GM18951 (cell line): ENCODE measurements around the gene AGFG2.

Experiments
- POLR2A ChIP-seq: IDR thresholded peaks from 4 replicates; pipeline ENCODE4 v1.6.1; 2011; ENCODE audit warnings: mild to moderate bottlenecking; ENCODE audit not compliant: insufficient read length, insufficient read depth; ENCODE audit errors: extremely low read depth
- in situ Hi-C: fragments of 300-500 bp; cut with MboI; formaldehyde crosslinking; loops from one replicate; pipeline ENCODE4 v1.12.0; 2022; ENCODE audit warnings: low sequenced_read_pairs, mixed read lengths, inconsistent platforms; ENCODE audit not compliant: unreplicated experiment

Gene AGFG2

GRCh38 chr7:100604028-100604975 is 65.3 kb downstream of the AGFG2 start:
- in situ Hi-C loops = no loop called here
- peak; percentile 53 for TF ChIP-seq POLR2A

- in situ Hi-C loops = no loop called here
- no peak for TF ChIP-seq POLR2A
These were observed 66.2 kb downstream of the AGFG2 start for GRCh38 chr7:100604976-100605911.

GRCh38 chr7:100606313-100606712 is 67.3 kb downstream of the AGFG2 start:
- TF ChIP-seq POLR2A = no peak
- in situ Hi-C loops = no loop called here

- in situ Hi-C loops = no loop called here
- TF ChIP-seq POLR2A = no peak
These were observed 68.1 kb downstream of the AGFG2 start for GRCh38 chr7:100607111-100607510.

GRCh38 chr7:100609958-100610357 is 71.0 kb downstream of the AGFG2 start:
- no peak for TF ChIP-seq POLR2A

GRCh38 chr7:100611983-100612729 is 73.2 kb downstream of the AGFG2 start, which contains the start of gene MOSPD3:
MOSPD3 (plus strand) TSS chr7:100612540; CDS start chr7:100612792, 252 bp downstream.
- in situ Hi-C loops = no loop called here
- peak; percentile 84 for TF ChIP-seq POLR2A

More at GRCh38 chr7:100609958-100610357, 71.0 kb downstream of the AGFG2 start:
- in situ Hi-C loops = no loop called here

- TF ChIP-seq POLR2A = no peak
- in situ Hi-C loops = no loop called here
These were observed 73.9 kb downstream of the AGFG2 start for GRCh38 chr7:100612730-100613390.

GRCh38 chr7:100613412-100614175 is 74.6 kb downstream of the AGFG2 start:
- no peak for TF ChIP-seq POLR2A
- in situ Hi-C loops = no loop called here

GRCh38 chr7:100614308-100614861 is 75.4 kb downstream of the AGFG2 start:
- no peak for TF ChIP-seq POLR2A
- in situ Hi-C loops = no loop called here
